Fibroblast of lung (primary cell): Measurements from ENCODE around the gene HSPA9.

Source experiments
- CTCF ChIP-seq, 2 donors: IDR thresholded peaks in 1 of 2; conservative IDR thresholded peaks in 1 of 2; 1 replicate in 1 of 2; 2 replicates in 1 of 2; pipeline ENCODE4 v1.5.1; 2011 to 2012; ENCODE audit warnings: low read length in 2 of 2, control low read depth in 1 of 2, inconsistent platforms in 1 of 2, low read depth in 1 of 2, mild to moderate bottlenecking in 1 of 2
- EZH2 ChIP-seq: IDR thresholded peaks from 2 replicates; pipeline ENCODE4 v1.5.1; 2012; ENCODE audit warnings: low read length, control low read depth, mild to moderate bottlenecking; ENCODE audit errors: missing control alignments

- no peak for TF ChIP-seq CTCF (conservative IDR thresholded peaks at IDR 0.05 in 1 of 2, IDR thresholded peaks at IDR 0.05 in 1 of 2; ENCODE audit: low read depth in 1 of 2, low read length in 2 of 2)
- TF ChIP-seq EZH2 = no peak
Measured at GRCh38 chr5:138580777-138581176, 5.6 kb upstream of the HSPA9 start.
